ENCODE measurements around the gene IL22RA2.

The IL22RA2 gene

GRCh38 chr6:137191670-137192069 lies 18.2 kb upstream of the IL22RA2 start:
- no peak overlapping the region for H3K27ac ChIP-seq (ENCODE audit: low read depth, low read length)
- H3K9ac ChIP-seq (ENCODE audit: low read length): no peak overlapping the region
- no peaks in the 10 kb centered on the region for H3K79me1 ChIP-seq (ENCODE audit: low read length)
- no peak overlapping the region for H2BK12ac ChIP-seq (ENCODE audit: low read length)
- no peak overlapping the region for H3K4ac ChIP-seq (ENCODE audit: low read depth, low read length)
- peaks cover 0 to 2% of the 10 kb centered on the region in 2 experiments for H3K4me1 ChIP-seq (ENCODE audit: control insufficient read depth in 1 of 2, insufficient read depth in 2 of 2, low read length in 2 of 2)
- H4K12ac ChIP-seq (ENCODE audit: low read depth, low read length): no peak overlapping the region
- no peak overlapping the region for H2BK5ac ChIP-seq (ENCODE audit: low read depth, low read length, poor library complexity)
- no peak overlapping the region for H4K8ac ChIP-seq (ENCODE audit: low read depth, low read length)
- no peaks in the 10 kb centered on the region for H3K27me3 ChIP-seq (ENCODE audit: insufficient read depth, low read length)
- no CpG with 5 or more reads among the region's 1 CpG for WGBS (ENCODE audit: extremely low coverage, insufficient coverage, insufficient read length)
- no peak overlapping the region for H2BK120ac ChIP-seq (ENCODE audit: insufficient read depth, low read length, poor library complexity)
- no peaks in the 10 kb centered on the region for H3K79me2 ChIP-seq (ENCODE audit: control insufficient read depth, insufficient read depth, low read length, poor library complexity)
- H3K4me2 ChIP-seq (ENCODE audit: low read length): no peak overlapping the region
- H3K36me3 ChIP-seq (ENCODE audit: control insufficient read depth in 1 of 2, insufficient read depth in 2 of 2, low read length in 2 of 2): no peaks in the 10 kb centered on the region
- H2AFZ ChIP-seq (ENCODE audit: insufficient read depth, low read length, poor library complexity): no peak overlapping the region
- no peak overlapping the region for H3K23ac ChIP-seq (ENCODE audit: low read length)
- H2AK5ac ChIP-seq (ENCODE audit: low read length): no peak overlapping the region
- H3K18ac ChIP-seq (ENCODE audit: low read length): no peak overlapping the region
- H3K4me3 ChIP-seq (ENCODE audit: low read depth, low read length): no peak overlapping the region
- H3K9me3 ChIP-seq (ENCODE audit: insufficient read depth, low read depth, low read length): no peaks in the 10 kb centered on the region
- H3K14ac ChIP-seq (ENCODE audit: low read length): no peak overlapping the region
- no peak overlapping the region for H4K91ac ChIP-seq (ENCODE audit: low read depth, low read length)
- DNase-seq: no peak

DNA sequence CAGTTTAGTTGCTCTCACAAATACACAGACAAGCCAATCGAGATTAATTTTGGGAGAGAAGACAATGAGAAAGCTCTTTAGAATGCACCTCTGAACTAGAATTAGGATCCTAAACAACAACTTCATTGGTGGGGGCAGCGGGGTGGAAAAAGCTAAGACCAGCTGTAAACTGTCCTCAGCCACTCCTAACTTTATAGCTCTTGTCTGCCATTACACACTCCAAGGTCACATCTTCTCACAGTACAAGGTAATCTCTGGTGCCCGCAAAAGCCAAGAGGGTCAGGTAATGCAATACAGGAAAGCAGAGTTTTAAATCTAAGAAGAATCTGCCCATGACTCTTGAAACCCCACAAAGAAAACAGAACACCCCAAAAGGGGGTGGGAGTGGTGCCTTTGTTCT lies 17.8 kb upstream of the IL22RA2 start:
- Histone ChIP-seq H3K23ac (ENCODE audit: low read length) (no peak overlapping the region), H3K9ac (ENCODE audit: low read length) (no peak overlapping the region), H3K79me2 (ENCODE audit: control insufficient read depth, insufficient read depth, low read length, poor library complexity) (no peaks in the 10 kb centered on the region), H2BK5ac (ENCODE audit: low read depth, low read length, poor library complexity) (no peak overlapping the region), H4K8ac (ENCODE audit: low read depth, low read length) (no peak overlapping the region), H4K91ac (ENCODE audit: low read depth, low read length) (no peak overlapping the region), H3K27me3 (ENCODE audit: insufficient read depth, low read length) (no peaks in the 10 kb centered on the region), H2AFZ (ENCODE audit: insufficient read depth, low read length, poor library complexity) (no peak overlapping the region), H2BK12ac (ENCODE audit: low read length) (no peak overlapping the region), H3K79me1 (ENCODE audit: low read length) (no peaks in the 10 kb centered on the region), H3K14ac (ENCODE audit: low read length) (no peak overlapping the region), H3K4me1 (ENCODE audit: control insufficient read depth in 1 of 2, insufficient read depth in 2 of 2, low read length in 2 of 2) (peaks cover 0 to 2% of the 10 kb centered on the region in 2 experiments), H3K36me3 (ENCODE audit: control insufficient read depth in 1 of 2, insufficient read depth in 2 of 2, low read length in 2 of 2) (no peaks in the 10 kb centered on the region), H3K18ac (ENCODE audit: low read length) (no peak overlapping the region), H3K4ac (ENCODE audit: low read depth, low read length) (no peak overlapping the region), H3K27ac (ENCODE audit: low read depth, low read length) (no peak overlapping the region), H3K9me3 (ENCODE audit: insufficient read depth, low read depth, low read length) (no peaks in the 10 kb centered on the region), H2BK120ac (ENCODE audit: insufficient read depth, low read length, poor library complexity) (no peak overlapping the region), H3K4me3 (ENCODE audit: low read depth, low read length) (no peak overlapping the region), H4K12ac (ENCODE audit: low read depth, low read length) (no peak overlapping the region), H3K4me2 (ENCODE audit: low read length) (no peak overlapping the region), H2AK5ac (ENCODE audit: low read length) (no peak overlapping the region)
- WGBS (ENCODE audit: extremely low coverage, insufficient coverage, insufficient read length): no CpG with 5 or more reads among the region's 3 CpGs
- no peak for DNase-seq

DNA sequence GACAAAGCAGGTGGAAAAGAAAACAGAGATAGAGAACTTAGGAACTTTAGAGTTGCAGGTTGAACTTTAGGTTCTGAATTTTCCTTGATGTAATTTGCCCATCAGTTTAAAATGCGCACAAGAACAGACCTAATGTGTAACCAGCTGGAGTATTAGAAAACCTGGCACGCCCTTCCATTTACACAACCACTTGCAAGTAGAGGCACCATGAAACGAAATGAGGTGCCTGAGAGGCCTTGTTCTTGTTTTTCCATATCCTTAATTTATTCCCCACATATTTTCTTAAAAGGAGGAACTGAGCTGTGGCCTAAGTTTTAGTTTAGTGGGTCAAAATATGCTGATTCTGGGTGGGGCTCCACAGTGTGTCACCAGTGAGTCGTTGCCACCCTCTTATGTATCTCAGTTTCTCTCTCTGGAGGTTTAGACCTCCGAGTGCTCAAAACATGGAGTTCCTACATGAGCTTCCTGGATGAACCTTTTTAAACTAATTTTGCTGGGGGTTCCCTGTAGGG lies 17.2 kb upstream of the IL22RA2 start:
- H2BK120ac ChIP-seq (ENCODE audit: insufficient read depth, low read length, poor library complexity): no peak overlapping the region
- no peak overlapping the region for H3K23ac ChIP-seq (ENCODE audit: low read length)
- no peak overlapping the region for H3K9ac ChIP-seq (ENCODE audit: low read length)
- H2AK5ac ChIP-seq (ENCODE audit: low read length): no peak overlapping the region
- no CpG with 5 or more reads among the region's 5 CpGs for WGBS (ENCODE audit: extremely low coverage, insufficient coverage, insufficient read length)
- H3K4me3 ChIP-seq (ENCODE audit: low read depth, low read length): no peak overlapping the region
- no peaks in the 10 kb centered on the region for H3K36me3 ChIP-seq (ENCODE audit: control insufficient read depth in 1 of 2, insufficient read depth in 2 of 2, low read length in 2 of 2)
- peaks cover 3% of the 10 kb centered on the region for H3K9me3 ChIP-seq (ENCODE audit: insufficient read depth, low read depth, low read length)
- H4K12ac ChIP-seq (ENCODE audit: low read depth, low read length): no peak overlapping the region
- no peak overlapping the region for H4K91ac ChIP-seq (ENCODE audit: low read depth, low read length)
- H3K79me1 ChIP-seq (ENCODE audit: low read length): no peaks in the 10 kb centered on the region
- no peaks in the 10 kb centered on the region for H3K27me3 ChIP-seq (ENCODE audit: insufficient read depth, low read length)
- H3K4ac ChIP-seq (ENCODE audit: low read depth, low read length): no peak overlapping the region
- H2BK12ac ChIP-seq (ENCODE audit: low read length): no peak overlapping the region
- no peak overlapping the region for H3K4me2 ChIP-seq (ENCODE audit: low read length)
- H4K8ac ChIP-seq (ENCODE audit: low read depth, low read length): no peak overlapping the region
- no peak overlapping the region for H2AFZ ChIP-seq (ENCODE audit: insufficient read depth, low read length, poor library complexity)
- no peak overlapping the region for H3K18ac ChIP-seq (ENCODE audit: low read length)
- H3K4me1 ChIP-seq (ENCODE audit: control insufficient read depth in 1 of 2, insufficient read depth in 2 of 2, low read length in 2 of 2): peaks cover 0 to 2% of the 10 kb centered on the region in 2 experiments
- H3K27ac ChIP-seq (ENCODE audit: low read depth, low read length): no peak overlapping the region
- no peaks in the 10 kb centered on the region for H3K79me2 ChIP-seq (ENCODE audit: control insufficient read depth, insufficient read depth, low read length, poor library complexity)
- no peak overlapping the region for H3K14ac ChIP-seq (ENCODE audit: low read length)
- no peak for DNase-seq
- H2BK5ac ChIP-seq (ENCODE audit: low read depth, low read length, poor library complexity): no peak overlapping the region

DNA sequence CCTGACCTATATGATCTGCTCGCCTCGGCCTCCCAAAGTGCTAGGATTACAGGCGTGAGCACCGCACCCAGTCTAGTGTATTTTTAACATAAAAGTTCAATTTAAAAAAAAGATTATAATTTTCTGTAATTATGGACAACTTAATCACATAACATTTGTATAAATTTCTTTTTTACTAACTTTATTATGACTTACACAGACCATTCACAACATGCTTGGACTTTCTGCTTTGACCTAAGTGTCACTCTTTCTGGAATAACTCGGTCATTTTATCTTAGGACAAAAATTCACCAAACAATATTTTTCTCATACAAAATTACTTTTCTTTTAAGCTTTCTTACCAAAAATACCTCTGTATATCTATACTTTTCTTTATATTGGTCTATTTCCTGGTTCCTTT lies 15.4 kb upstream of the IL22RA2 start:
- Histone ChIP-seq H3K9ac (ENCODE audit: low read length) (no peak overlapping the region), H3K36me3 (ENCODE audit: control insufficient read depth in 1 of 2, insufficient read depth in 2 of 2, low read length in 2 of 2) (no peaks in the 10 kb centered on the region), H3K4ac (ENCODE audit: low read depth, low read length) (no peak overlapping the region), H2BK5ac (ENCODE audit: low read depth, low read length, poor library complexity) (no peak overlapping the region), H3K9me3 (ENCODE audit: insufficient read depth, low read depth, low read length) (peaks cover 8% of the 10 kb centered on the region), H3K18ac (ENCODE audit: low read length) (no peak overlapping the region), H4K12ac (ENCODE audit: low read depth, low read length) (no peak overlapping the region), H4K8ac (ENCODE audit: low read depth, low read length) (no peak overlapping the region), H2BK12ac (ENCODE audit: low read length) (no peak overlapping the region), H3K4me3 (ENCODE audit: low read depth, low read length) (no peak overlapping the region), H3K23ac (ENCODE audit: low read length) (no peak overlapping the region), H2AFZ (ENCODE audit: insufficient read depth, low read length, poor library complexity) (no peak overlapping the region), H3K4me1 (ENCODE audit: control insufficient read depth in 1 of 2, insufficient read depth in 2 of 2, low read length in 2 of 2) (peaks cover 0 to 2% of the 10 kb centered on the region in 2 experiments), H3K27me3 (ENCODE audit: insufficient read depth, low read length) (no peaks in the 10 kb centered on the region), H2AK5ac (ENCODE audit: low read length) (no peak overlapping the region), H3K14ac (ENCODE audit: low read length) (no peak overlapping the region), H3K4me2 (ENCODE audit: low read length) (no peak overlapping the region), H2BK120ac (ENCODE audit: insufficient read depth, low read length, poor library complexity) (no peak overlapping the region), H3K79me1 (ENCODE audit: low read length) (no peaks in the 10 kb centered on the region), H3K79me2 (ENCODE audit: control insufficient read depth, insufficient read depth, low read length, poor library complexity) (no peaks in the 10 kb centered on the region), H4K91ac (ENCODE audit: low read depth, low read length) (no peak overlapping the region), H3K27ac (ENCODE audit: low read depth, low read length) (no peak overlapping the region)
- DNase-seq: no peak
- 100% methylated on average over 1 of the region's 5 CpGs for WGBS (ENCODE audit: extremely low coverage, insufficient coverage, insufficient read length)

Measured in trophoblast cell (in vitro differentiated cells and primary cell).